Central memory CD8-positive, alpha-beta T cell (primary cell): ENCODE data around the gene GLCE.

Experiments used
- ATAC-seq: fragments of 150-1000 bp; cut with Tn5 transposase; replicated peaks from 2 replicates; pipeline ENCODE4 v1.10.0; 2022; ENCODE audit warnings: mild to moderate bottlenecking, moderate FRiP score, moderate number of reproducible peaks; ENCODE audit not compliant: poor library complexity, severe bottlenecking; ENCODE audit errors: extremely low read depth
- DNase-seq, 2 donors: peaks; one replicate each; pipeline ENCODE4 v3.0.0; 2021; ENCODE audit warnings: low spot score in 2 of 2
- H3K27ac Mint-ChIP-seq: one replicate; pipeline ENCODE4 v1.8.0; 2022; ENCODE audit warnings: low read depth, mild to moderate bottlenecking, moderate library complexity, mixed read lengths
- H3K27me3 Mint-ChIP-seq: one replicate; pipeline ENCODE4 v1.8.0; 2022; ENCODE audit warnings: mixed read lengths
- H3K36me3 Mint-ChIP-seq: one replicate; pipeline ENCODE4 v1.8.0; 2022; ENCODE audit warnings: mild to moderate bottlenecking, moderate library complexity, mixed read lengths; ENCODE audit not compliant: insufficient read depth
- H3K4me1 Mint-ChIP-seq: one replicate; pipeline ENCODE4 v1.8.0; 2022; ENCODE audit warnings: mixed read lengths
- H3K4me3 Mint-ChIP-seq: one replicate; pipeline ENCODE4 v1.8.0; 2022; ENCODE audit warnings: mild to moderate bottlenecking, moderate library complexity, mixed read lengths
- H3K9me3 Mint-ChIP-seq: one replicate; pipeline ENCODE4 v1.8.0; 2022; ENCODE audit warnings: mixed read lengths

The GLCE gene

GRCh38 chr15:69200832-69201745 lies 40.7 kb downstream of the GLCE start:
- Mint-ChIP-seq H3K4me1 (peaks cover 6% of the 10 kb centered on the region), H3K27me3 (no peaks in the 10 kb centered on the region), H3K4me3 (no peak overlapping the region), H3K27ac (no peak overlapping the region), H3K9me3 (no peaks in the 10 kb centered on the region), H3K36me3 (no peaks in the 10 kb centered on the region)
- ATAC-seq (no peak), DNase-seq (no peak)

GRCh38 chr15:69206079-69206478 lies 45.6 kb downstream of the GLCE start:
- no peak for DNase-seq
- Mint-ChIP-seq H3K9me3 (no peaks in the 10 kb centered on the region), H3K36me3 (no peaks in the 10 kb centered on the region), H3K4me1 (peaks cover 1% of the 10 kb centered on the region), H3K27ac (no peak overlapping the region), H3K27me3 (no peaks in the 10 kb centered on the region), H3K4me3 (no peak overlapping the region)
- ATAC-seq = no peak

GRCh38 chr15:69209661-69210060 lies 49.2 kb downstream of the GLCE start:
- no peaks in the 10 kb centered on the region for H3K27me3 Mint-ChIP-seq
- DNase-seq (no peak), ATAC-seq (no peak)
- no peaks in the 10 kb centered on the region for H3K4me1 Mint-ChIP-seq
- H3K9me3 Mint-ChIP-seq = no peaks in the 10 kb centered on the region
- H3K4me3 Mint-ChIP-seq = no peak overlapping the region
- H3K36me3 Mint-ChIP-seq = peaks cover 1% of the 10 kb centered on the region
- no peak overlapping the region for H3K27ac Mint-ChIP-seq

GRCh38 chr15:69210574-69210973 lies 50.1 kb downstream of the GLCE start:
- DNase-seq = no peak
- ATAC-seq = no peak
- Mint-ChIP-seq H3K9me3 (no peaks in the 10 kb centered on the region), H3K27ac (no peak overlapping the region), H3K27me3 (no peaks in the 10 kb centered on the region), H3K36me3 (peaks cover 4% of the 10 kb centered on the region), H3K4me1 (no peaks in the 10 kb centered on the region), H3K4me3 (no peak overlapping the region)

- Mint-ChIP-seq H3K4me3 (no peak overlapping the region), H3K27ac (no peak overlapping the region), H3K9me3 (no peaks in the 10 kb centered on the region), H3K36me3 (peaks cover 4% of the 10 kb centered on the region), H3K4me1 (no peaks in the 10 kb centered on the region), H3K27me3 (no peaks in the 10 kb centered on the region)
- ATAC-seq = no peak
- DNase-seq = no peak
These were observed 53.4 kb downstream of the GLCE start for GRCh38 chr15:69213786-69214185.

- DNase-seq = no peak
- Mint-ChIP-seq H3K9me3 (no peaks in the 10 kb centered on the region), H3K36me3 (peaks cover 4% of the 10 kb centered on the region), H3K4me1 (no peaks in the 10 kb centered on the region), H3K4me3 (no peak overlapping the region), H3K27me3 (no peaks in the 10 kb centered on the region), H3K27ac (no peak overlapping the region)
- ATAC-seq = no peak
These were observed 55.0 kb downstream of the GLCE start for GRCh38 chr15:69215314-69216035.

GRCh38 chr15:69217381-69217780 lies 56.9 kb downstream of the GLCE start:
- DNase-seq = no peak
- H3K4me3 Mint-ChIP-seq = no peak overlapping the region
- peaks cover 4% of the 10 kb centered on the region for H3K36me3 Mint-ChIP-seq
- no peaks in the 10 kb centered on the region for H3K4me1 Mint-ChIP-seq
- H3K27me3 Mint-ChIP-seq = no peaks in the 10 kb centered on the region
- H3K27ac Mint-ChIP-seq = no peak overlapping the region
- no peak for ATAC-seq
- H3K9me3 Mint-ChIP-seq = no peaks in the 10 kb centered on the region

- ATAC-seq (no peak), DNase-seq (no peak)
- Mint-ChIP-seq H3K27me3 (no peaks in the 10 kb centered on the region), H3K4me1 (no peaks in the 10 kb centered on the region), H3K9me3 (peaks cover 8% of the 10 kb centered on the region), H3K27ac (no peak overlapping the region), H3K4me3 (no peak overlapping the region), H3K36me3 (peaks cover 3% of the 10 kb centered on the region)
These were observed 59.3 kb downstream of the GLCE start for GRCh38 chr15:69219690-69220089.

GRCh38 chr15:69222002-69222474 lies 61.6 kb downstream of the GLCE start:
- H3K27me3 Mint-ChIP-seq = no peaks in the 10 kb centered on the region
- no peaks in the 10 kb centered on the region for H3K36me3 Mint-ChIP-seq
- peaks cover 8% of the 10 kb centered on the region for H3K9me3 Mint-ChIP-seq
- no peak overlapping the region for H3K4me3 Mint-ChIP-seq
- ATAC-seq = no peak
- H3K4me1 Mint-ChIP-seq = no peaks in the 10 kb centered on the region
- H3K27ac Mint-ChIP-seq = no peak overlapping the region
- no peak for DNase-seq

- Mint-ChIP-seq H3K4me1 (no peaks in the 10 kb centered on the region), H3K4me3 (no peak overlapping the region), H3K27me3 (no peaks in the 10 kb centered on the region), H3K9me3 (peaks cover 8% of the 10 kb centered on the region), H3K36me3 (no peaks in the 10 kb centered on the region), H3K27ac (no peak overlapping the region)
- DNase-seq (no peak), ATAC-seq (no peak)
These were observed 62.8 kb downstream of the GLCE start for GRCh38 chr15:69223083-69223813.

GRCh38 chr15:69224383-69224782 lies 63.9 kb downstream of the GLCE start:
- no peak for ATAC-seq
- peaks cover 8% of the 10 kb centered on the region for H3K9me3 Mint-ChIP-seq
- no peaks in the 10 kb centered on the region for H3K4me1 Mint-ChIP-seq
- H3K4me3 Mint-ChIP-seq = no peak overlapping the region
- DNase-seq = no peak
- H3K36me3 Mint-ChIP-seq = peaks cover 2% of the 10 kb centered on the region
- no peak overlapping the region for H3K27ac Mint-ChIP-seq
- no peaks in the 10 kb centered on the region for H3K27me3 Mint-ChIP-seq

- peaks cover 8% of the 10 kb centered on the region for H3K9me3 Mint-ChIP-seq
- no peaks in the 10 kb centered on the region for H3K4me1 Mint-ChIP-seq
- ATAC-seq (no peak), DNase-seq (no peak)
- H3K36me3 Mint-ChIP-seq = peaks cover 3% of the 10 kb centered on the region
- no peak overlapping the region for H3K27ac Mint-ChIP-seq
- H3K27me3 Mint-ChIP-seq = no peaks in the 10 kb centered on the region
- H3K4me3 Mint-ChIP-seq = no peak overlapping the region
These were observed 65.1 kb downstream of the GLCE start for GRCh38 chr15:69225355-69226022.
